Measurements from ENCODE around the gene ZNF638.

GRCh38 chr2:71395471-71395870, 63.9 kb downstream of the ZNF638 start:
- TF ChIP-seq CTCF (IDR thresholded peaks at IDR 0.05), result no peak
- no peak for TF ChIP-seq POLR2A (IDR thresholded peaks at IDR 0.05)
- TF ChIP-seq EP300 (IDR thresholded peaks at IDR 0.05), result no peak
